SK-N-SH (cell line): Measurements from ENCODE around the gene PRMT6. TPM values are rescaled to one million over a fixed set of nuclear protein-coding genes. Genes with fewer than 3 reads are reported as not detected.
A peak's percentile ranks its signal among the peaks of the same experiment; 100 is the strongest.

Source experiments
- CHD2 ChIP-seq: fragments of 150-350 bp; IDR thresholded peaks from 2 replicates; pipeline ENCODE4 v1.6.1; 2018; ENCODE audit warnings: low read length; ENCODE audit not compliant: partially characterized antibody
- ELF1 ChIP-seq: IDR thresholded peaks from 2 replicates; pipeline ENCODE4 v1.4.0; 2012
- EP300 ChIP-seq, 2 experiments: IDR thresholded peaks; 2 replicates each; pipeline versions ENCODE4 v1.4.0 to v1.6.1; 2012; ENCODE audit warnings: borderline replicate concordance in 1 of 2, low read depth in 1 of 2, low read length in 1 of 2
- EZH2phosphoT487 ChIP-seq: fragments of 200-600 bp; sonication (generic); IDR thresholded peaks from 2 replicates; pipeline ENCODE4 v1.6.1; 2017; ENCODE audit warnings: low read depth, mixed run types, mild to moderate bottlenecking, antibody characterized with exemption, moderate library complexity, borderline replicate concordance
- FOXJ3 ChIP-seq: sonication (generic); formaldehyde crosslinking; IDR thresholded peaks from 2 replicates; pipeline ENCODE4 v1.5.1; 2020; ENCODE audit warnings: mild to moderate bottlenecking, missing genetic modification reagents
- FOXM1 ChIP-seq: IDR thresholded peaks from 2 replicates; pipeline ENCODE4 v1.4.0; 2012; ENCODE audit warnings: low read depth, mild to moderate bottlenecking
- GABPA ChIP-seq: IDR thresholded peaks from 2 replicates; pipeline ENCODE4 v1.4.0; 2012; ENCODE audit warnings: low read depth, mild to moderate bottlenecking
- GATA2 ChIP-seq: sonication (generic); formaldehyde crosslinking; IDR thresholded peaks from 2 replicates; pipeline ENCODE4 v1.5.0; 2020; ENCODE audit warnings: mild to moderate bottlenecking, missing genetic modification reagents
- JUND ChIP-seq: IDR thresholded peaks from 2 replicates; pipeline ENCODE4 v1.4.0; 2012
- MEF2A ChIP-seq: IDR thresholded peaks from 2 replicates; pipeline ENCODE4 v1.4.0; 2012; ENCODE audit warnings: low read depth, borderline replicate concordance
- MXI1 ChIP-seq: IDR thresholded peaks from 2 replicates; pipeline ENCODE4 v1.6.1; 2012; ENCODE audit warnings: mild to moderate bottlenecking, low read depth, low read length, improper control_type of control experiment
- NFIC ChIP-seq: IDR thresholded peaks from 2 replicates; pipeline ENCODE4 v1.4.0; 2012; ENCODE audit warnings: borderline replicate concordance
- POLR2AphosphoS5 ChIP-seq: IDR thresholded peaks from 2 replicates; pipeline ENCODE4 v1.6.1; 2012; ENCODE audit warnings: low read depth, low read length
- RAD21 ChIP-seq: IDR thresholded peaks from 2 replicates; pipeline ENCODE4 v1.6.1; 2012; ENCODE audit warnings: mild to moderate bottlenecking, low read length
- RCOR1 ChIP-seq: fragments of 150-350 bp; IDR thresholded peaks from 2 replicates; pipeline ENCODE4 v1.6.1; 2017; ENCODE audit warnings: antibody characterized with exemption, low read length
- RFX5 ChIP-seq: IDR thresholded peaks from 2 replicates; pipeline ENCODE4 v1.6.1; 2012; ENCODE audit warnings: mild to moderate bottlenecking, improper control_type of control experiment, low read length
- RXRA ChIP-seq: IDR thresholded peaks from 2 replicates; pipeline ENCODE4 v1.4.0; 2012; ENCODE audit warnings: low read depth, mild to moderate bottlenecking, borderline replicate concordance
- SIN3A ChIP-seq: IDR thresholded peaks from 2 replicates; pipeline ENCODE4 v1.6.1; 2012; ENCODE audit warnings: low read depth, mild to moderate bottlenecking, low read length, moderate library complexity, borderline replicate concordance
- SMC3 ChIP-seq: IDR thresholded peaks from 2 replicates; pipeline ENCODE4 v1.6.1; 2012; ENCODE audit warnings: low read depth, low read length, improper control_type of control experiment
- TAF1 ChIP-seq: IDR thresholded peaks from 2 replicates; pipeline ENCODE4 v1.6.1; 2012; ENCODE audit warnings: low read depth, mild to moderate bottlenecking, low read length, moderate library complexity, borderline replicate concordance
- TEAD4 ChIP-seq: IDR thresholded peaks from 2 replicates; pipeline ENCODE4 v1.4.0; 2012; ENCODE audit warnings: mild to moderate bottlenecking, borderline replicate concordance; ENCODE audit not compliant: insufficient read depth
- YY1 ChIP-seq: IDR thresholded peaks from 2 replicates; pipeline ENCODE4 v1.4.0; 2012; ENCODE audit warnings: low read depth, mild to moderate bottlenecking
- polyA plus RNA-seq, 3 experiments: library from polyadenylated mRNA; depleted of rRNA; stranded (reverse); fragments of >200 nt; gene quantifications; 2 replicates each; pipeline ENCODE4 v1.2.3, GENCODE V29; 2012
- TF ChIP-seq, protein P1 (sequence below): fragments of 200-600 bp; sonication (generic); IDR thresholded peaks from 2 replicates; pipeline ENCODE4 v1.6.1; 2017; ENCODE audit warnings: antibody characterized with exemption, mild to moderate bottlenecking, moderate library complexity
- TF ChIP-seq, protein P2 (sequence below): IDR thresholded peaks from 2 replicates; pipeline ENCODE4 v1.4.0; 2012; ENCODE audit warnings: low read depth
- TF ChIP-seq, protein P3 (sequence below): IDR thresholded peaks from 2 replicates; pipeline ENCODE4; 2012
- TF ChIP-seq, protein P4 (sequence below): IDR thresholded peaks from 2 replicates; pipeline ENCODE4 v1.4.0; 2012; ENCODE audit warnings: low read depth, borderline replicate concordance
- TF ChIP-seq, protein P5 (sequence below): IDR thresholded peaks from 2 replicates; pipeline ENCODE4 v1.4.0; 2012; ENCODE audit warnings: low read depth, borderline replicate concordance

The PRMT6 gene
- polyA plus RNA-seq, 1 of the 3 experiments (the other 2 are of a cell fraction) = 15.2 TPM

DNA sequence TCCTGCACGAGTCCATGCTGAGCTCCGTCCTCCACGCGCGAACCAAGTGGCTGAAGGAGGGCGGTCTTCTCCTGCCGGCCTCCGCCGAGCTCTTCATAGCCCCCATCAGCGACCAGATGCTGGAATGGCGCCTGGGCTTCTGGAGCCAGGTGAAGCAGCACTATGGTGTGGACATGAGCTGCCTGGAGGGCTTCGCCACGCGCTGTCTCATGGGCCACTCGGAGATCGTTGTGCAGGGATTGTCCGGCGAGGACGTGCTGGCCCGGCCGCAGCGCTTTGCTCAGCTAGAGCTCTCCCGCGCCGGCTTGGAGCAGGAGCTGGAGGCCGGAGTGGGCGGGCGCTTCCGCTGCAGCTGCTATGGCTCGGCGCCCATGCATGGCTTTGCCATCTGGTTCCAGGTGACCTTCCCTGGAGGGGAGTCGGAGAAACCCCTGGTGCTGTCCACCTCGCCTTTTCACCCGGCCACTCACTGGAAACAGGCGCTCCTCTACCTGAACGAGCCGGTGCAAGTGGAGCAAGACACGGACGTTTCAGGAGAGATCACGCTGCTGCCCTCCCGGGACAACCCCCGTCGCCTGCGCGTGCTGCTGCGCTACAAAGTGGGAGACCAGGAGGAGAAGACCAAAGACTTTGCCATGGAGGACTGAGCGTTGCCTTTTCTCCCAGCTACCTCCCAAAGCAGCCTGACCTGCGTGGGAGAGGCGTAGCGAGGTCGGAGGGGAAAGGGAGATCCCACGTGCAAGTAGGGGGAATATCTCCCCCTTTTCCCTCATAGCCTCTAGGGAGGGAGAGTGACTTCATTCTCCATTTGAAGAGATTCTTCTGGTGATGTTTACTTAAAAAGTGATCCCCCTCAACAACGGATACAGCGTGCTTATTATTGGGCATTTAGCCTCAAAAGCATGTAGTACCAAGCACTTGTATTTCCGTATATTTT, 991 bp downstream of the PRMT6 start (continued):
- TF ChIP-seq, protein P1, sequence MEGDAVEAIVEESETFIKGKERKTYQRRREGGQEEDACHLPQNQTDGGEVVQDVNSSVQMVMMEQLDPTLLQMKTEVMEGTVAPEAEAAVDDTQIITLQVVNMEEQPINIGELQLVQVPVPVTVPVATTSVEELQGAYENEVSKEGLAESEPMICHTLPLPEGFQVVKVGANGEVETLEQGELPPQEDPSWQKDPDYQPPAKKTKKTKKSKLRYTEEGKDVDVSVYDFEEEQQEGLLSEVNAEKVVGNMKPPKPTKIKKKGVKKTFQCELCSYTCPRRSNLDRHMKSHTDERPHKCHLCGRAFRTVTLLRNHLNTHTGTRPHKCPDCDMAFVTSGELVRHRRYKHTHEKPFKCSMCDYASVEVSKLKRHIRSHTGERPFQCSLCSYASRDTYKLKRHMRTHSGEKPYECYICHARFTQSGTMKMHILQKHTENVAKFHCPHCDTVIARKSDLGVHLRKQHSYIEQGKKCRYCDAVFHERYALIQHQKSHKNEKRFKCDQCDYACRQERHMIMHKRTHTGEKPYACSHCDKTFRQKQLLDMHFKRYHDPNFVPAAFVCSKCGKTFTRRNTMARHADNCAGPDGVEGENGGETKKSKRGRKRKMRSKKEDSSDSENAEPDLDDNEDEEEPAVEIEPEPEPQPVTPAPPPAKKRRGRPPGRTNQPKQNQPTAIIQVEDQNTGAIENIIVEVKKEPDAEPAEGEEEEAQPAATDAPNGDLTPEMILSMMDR = no peak
- TF ChIP-seq MEF2A = no peak
- no peak for TF ChIP-seq GATA2
- no peak for TF ChIP-seq EP300 (IDR thresholded peaks at IDR 0.05; ENCODE audit: borderline replicate concordance in 1 of 2, low read depth in 1 of 2, low read length in 1 of 2)
- peak; percentile 50; the same call in 1 of the 2 replicates for TF ChIP-seq TAF1
- TF ChIP-seq, protein P2, sequence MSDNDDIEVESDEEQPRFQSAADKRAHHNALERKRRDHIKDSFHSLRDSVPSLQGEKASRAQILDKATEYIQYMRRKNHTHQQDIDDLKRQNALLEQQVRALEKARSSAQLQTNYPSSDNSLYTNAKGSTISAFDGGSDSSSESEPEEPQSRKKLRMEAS = peak; percentile 66; the same call in 1 of the 2 replicates
- no peak for TF ChIP-seq FOXJ3
- TF ChIP-seq GABPA = peak; percentile 52
- TF ChIP-seq, protein P3, sequence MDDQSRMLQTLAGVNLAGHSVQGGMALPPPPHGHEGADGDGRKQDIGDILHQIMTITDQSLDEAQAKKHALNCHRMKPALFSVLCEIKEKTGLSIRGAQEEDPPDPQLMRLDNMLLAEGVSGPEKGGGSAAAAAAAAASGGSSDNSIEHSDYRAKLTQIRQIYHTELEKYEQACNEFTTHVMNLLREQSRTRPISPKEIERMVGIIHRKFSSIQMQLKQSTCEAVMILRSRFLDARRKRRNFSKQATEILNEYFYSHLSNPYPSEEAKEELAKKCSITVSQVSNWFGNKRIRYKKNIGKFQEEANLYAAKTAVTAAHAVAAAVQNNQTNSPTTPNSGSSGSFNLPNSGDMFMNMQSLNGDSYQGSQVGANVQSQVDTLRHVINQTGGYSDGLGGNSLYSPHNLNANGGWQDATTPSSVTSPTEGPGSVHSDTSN = no peak
- TF ChIP-seq POLR2AphosphoS5 = peak; percentile 56
- TF ChIP-seq JUND = no peak
- TF ChIP-seq ELF1 = no peak
- TF ChIP-seq EZH2phosphoT487 = no peak
- TF ChIP-seq, protein P4, sequence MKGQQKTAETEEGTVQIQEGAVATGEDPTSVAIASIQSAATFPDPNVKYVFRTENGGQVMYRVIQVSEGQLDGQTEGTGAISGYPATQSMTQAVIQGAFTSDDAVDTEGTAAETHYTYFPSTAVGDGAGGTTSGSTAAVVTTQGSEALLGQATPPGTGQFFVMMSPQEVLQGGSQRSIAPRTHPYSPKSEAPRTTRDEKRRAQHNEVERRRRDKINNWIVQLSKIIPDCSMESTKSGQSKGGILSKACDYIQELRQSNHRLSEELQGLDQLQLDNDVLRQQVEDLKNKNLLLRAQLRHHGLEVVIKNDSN = no peak
- TF ChIP-seq RCOR1 = no peak; the same call in 1 of the 2 replicates
- no peak for TF ChIP-seq SMC3
- no peak for TF ChIP-seq SIN3A
- peak; percentile 30 for TF ChIP-seq CHD2
- TF ChIP-seq RAD21 = peak; percentile 15; the same call in 1 of the 2 replicates
- TF ChIP-seq, protein P5, sequence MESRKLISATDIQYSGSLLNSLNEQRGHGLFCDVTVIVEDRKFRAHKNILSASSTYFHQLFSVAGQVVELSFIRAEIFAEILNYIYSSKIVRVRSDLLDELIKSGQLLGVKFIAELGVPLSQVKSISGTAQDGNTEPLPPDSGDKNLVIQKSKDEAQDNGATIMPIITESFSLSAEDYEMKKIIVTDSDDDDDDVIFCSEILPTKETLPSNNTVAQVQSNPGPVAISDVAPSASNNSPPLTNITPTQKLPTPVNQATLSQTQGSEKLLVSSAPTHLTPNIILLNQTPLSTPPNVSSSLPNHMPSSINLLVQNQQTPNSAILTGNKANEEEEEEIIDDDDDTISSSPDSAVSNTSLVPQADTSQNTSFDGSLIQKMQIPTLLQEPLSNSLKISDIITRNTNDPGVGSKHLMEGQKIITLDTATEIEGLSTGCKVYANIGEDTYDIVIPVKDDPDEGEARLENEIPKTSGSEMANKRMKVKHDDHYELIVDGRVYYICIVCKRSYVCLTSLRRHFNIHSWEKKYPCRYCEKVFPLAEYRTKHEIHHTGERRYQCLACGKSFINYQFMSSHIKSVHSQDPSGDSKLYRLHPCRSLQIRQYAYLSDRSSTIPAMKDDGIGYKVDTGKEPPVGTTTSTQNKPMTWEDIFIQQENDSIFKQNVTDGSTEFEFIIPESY = no peak
- no peak for TF ChIP-seq YY1
- no peak for TF ChIP-seq RXRA
- TF ChIP-seq RFX5 = no peak
- no peak for TF ChIP-seq NFIC
- no peak for TF ChIP-seq TEAD4
- no peak for TF ChIP-seq FOXM1
- TF ChIP-seq MXI1 = peak; percentile 51
- TF ChIP-seq, all 33 proteins: peak for 8
